Panc1 (cell line): ENCODE data around the gene HSD17B3. TPM values are rescaled to one million over a fixed set of nuclear protein-coding genes. Genes with fewer than 3 reads are reported as not detected.

ENCODE experiments used
- ATAC-seq: fragments of 200-7000 bp; cut with Tn5 transposase; 2 replicates; pipeline ENCODE4 v1.9.1; 2020; ENCODE audit warnings: mild to moderate bottlenecking, moderate library complexity
- BruUV-seq: library from RNA; stranded (reverse); fragments of 400-500 nt; replicated peaks from 2 replicates; lab custom pipeline; 2021; lab: Mats Ljungman, UMichigan
- CTCF ChIA-PET: fragments of 300-600 bp; sonication (Branson Sonifier 250); formaldehyde crosslinking; loops from one replicate; lab custom pipeline; 2022; ENCODE audit warnings: antibody characterized with exemption; lab: Charles Lee
- POLR2A ChIA-PET: fragments of 300-600 bp; sonication (Branson Sonifier 250); formaldehyde crosslinking; loops from one replicate; lab custom pipeline; 2022; ENCODE audit warnings: antibody characterized with exemption; lab: Charles Lee
- DNase-seq: peaks from one replicate; pipeline ENCODE4 v3.0.0-alpha.2; 2010; ENCODE audit warnings: low read depth, low spot score
- H3K27ac ChIP-seq: 2 replicates; pipeline ENCODE4 v1.5.1; 2011; ENCODE audit warnings: mild to moderate bottlenecking, low read length, inconsistent platforms
- H3K27me3 ChIP-seq: fragments of 200-500 bp; sonication (Bioruptor generic); 2 replicates; pipeline ENCODE4 v1.6.0; 2014; ENCODE audit warnings: low read length, inconsistent platforms; ENCODE audit not compliant: control insufficient read depth, insufficient read depth
- H3K36me3 ChIP-seq: fragments of 200-500 bp; sonication (Bioruptor generic); 2 replicates; pipeline ENCODE4 v1.5.1; 2014; ENCODE audit warnings: inconsistent platforms, mild to moderate bottlenecking, low read length, moderate library complexity; ENCODE audit not compliant: control insufficient read depth, insufficient read depth
- H3K4me1 ChIP-seq: 2 replicates; pipeline ENCODE4 v1.5.1; 2011; ENCODE audit warnings: inconsistent platforms, mild to moderate bottlenecking, low read length, moderate library complexity; ENCODE audit not compliant: control insufficient read depth, insufficient read depth
- H3K4me3 ChIP-seq, 2 experiments: 2 replicates each; pipeline ENCODE4 v1.5.1; 2011 to 2012; ENCODE audit warnings: low read depth in 2 of 2, low read length in 2 of 2, mild to moderate bottlenecking in 2 of 2, inconsistent platforms in 1 of 2, moderate library complexity in 1 of 2
- H3K9me3 ChIP-seq: fragments of 200-500 bp; sonication (Bioruptor generic); 2 replicates; pipeline ENCODE4 v1.5.1; 2014; ENCODE audit warnings: low read depth, mild to moderate bottlenecking, inconsistent platforms, low read length, moderate library complexity; ENCODE audit not compliant: control insufficient read depth, insufficient read depth
- in situ Hi-C: cut with HindIII; loops from 2 replicates; pipeline ENCODE4 v1.10.0; 2016; ENCODE audit warnings: low sequenced_read_pairs, low pct_unique_long_range_greater_than_20kb
- intact Hi-C: fragments of 100-400 bp; cut with micrococcal nuclease; formaldehyde crosslinking; loops from one replicate; pipeline ENCODE4 v1.10.0; 2022; ENCODE audit not compliant: unreplicated experiment
- total RNA-seq: library from RNA; stranded (reverse); gene quantifications from one replicate; pipeline ENCODE4 v1.2.1, GENCODE V29; 2021; ENCODE audit not compliant: unreplicated experiment
- TF ChIP-seq, protein P1 (sequence below): fragments of 450-650 bp; IDR thresholded peaks from 2 replicates; pipeline ENCODE4 v1.5.1; 2017; ENCODE audit warnings: mild to moderate bottlenecking

Gene HSD17B3
- total RNA-seq, 1 experiment from 2014 or later: 0.39 TPM

DNA sequence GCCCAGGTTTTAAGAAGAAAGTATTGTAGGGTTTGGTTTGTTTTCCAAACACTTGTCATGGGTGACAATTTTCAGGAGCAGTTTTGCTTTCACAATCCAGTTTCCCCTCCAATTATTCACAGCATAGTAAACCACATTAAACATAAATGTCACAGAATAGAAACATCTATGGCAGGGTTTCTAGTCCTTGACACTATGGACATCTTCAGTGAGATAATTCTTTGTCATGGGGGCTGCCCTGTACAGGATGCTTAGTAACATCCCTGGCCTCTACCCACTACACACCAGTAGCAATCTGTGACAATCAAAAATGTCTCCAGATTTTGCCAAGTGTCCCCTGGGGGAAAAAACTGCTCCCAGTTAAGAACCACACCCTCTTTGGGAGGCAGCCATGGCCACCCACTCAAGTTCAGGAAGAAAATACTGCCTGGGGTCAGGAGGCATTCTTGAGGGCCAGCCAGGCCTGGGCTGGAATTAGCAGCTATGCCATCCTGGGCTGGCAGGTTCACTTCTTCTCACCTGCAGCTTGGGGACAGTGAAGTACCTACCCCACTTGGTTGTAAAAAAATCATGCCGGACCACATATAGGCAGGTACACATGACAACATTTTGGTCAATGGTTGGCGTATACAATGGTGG lies 116.3 kb downstream of the HSD17B3 start:
- no peaks in the 10 kb centered on the region for H3K27me3 ChIP-seq
- H3K4me1 ChIP-seq: no peaks in the 10 kb centered on the region
- intact Hi-C loops (no loop called here), in situ Hi-C loops (no loop called here)
- H3K27ac ChIP-seq: no peak overlapping the region
- H3K9me3 ChIP-seq: peaks cover 3% of the 10 kb centered on the region; the same call in 1 of the 2 replicates
- no peaks in the 10 kb centered on the region for H3K36me3 ChIP-seq
- ATAC-seq (no peak), DNase-seq (no peak)
- no peak overlapping the region for H3K4me3 ChIP-seq
- ChIA-PET POLR2A (no interaction called here), CTCF (no interaction called here)
- no TSS peak for BruUV-seq
- TF ChIP-seq, protein P1, sequence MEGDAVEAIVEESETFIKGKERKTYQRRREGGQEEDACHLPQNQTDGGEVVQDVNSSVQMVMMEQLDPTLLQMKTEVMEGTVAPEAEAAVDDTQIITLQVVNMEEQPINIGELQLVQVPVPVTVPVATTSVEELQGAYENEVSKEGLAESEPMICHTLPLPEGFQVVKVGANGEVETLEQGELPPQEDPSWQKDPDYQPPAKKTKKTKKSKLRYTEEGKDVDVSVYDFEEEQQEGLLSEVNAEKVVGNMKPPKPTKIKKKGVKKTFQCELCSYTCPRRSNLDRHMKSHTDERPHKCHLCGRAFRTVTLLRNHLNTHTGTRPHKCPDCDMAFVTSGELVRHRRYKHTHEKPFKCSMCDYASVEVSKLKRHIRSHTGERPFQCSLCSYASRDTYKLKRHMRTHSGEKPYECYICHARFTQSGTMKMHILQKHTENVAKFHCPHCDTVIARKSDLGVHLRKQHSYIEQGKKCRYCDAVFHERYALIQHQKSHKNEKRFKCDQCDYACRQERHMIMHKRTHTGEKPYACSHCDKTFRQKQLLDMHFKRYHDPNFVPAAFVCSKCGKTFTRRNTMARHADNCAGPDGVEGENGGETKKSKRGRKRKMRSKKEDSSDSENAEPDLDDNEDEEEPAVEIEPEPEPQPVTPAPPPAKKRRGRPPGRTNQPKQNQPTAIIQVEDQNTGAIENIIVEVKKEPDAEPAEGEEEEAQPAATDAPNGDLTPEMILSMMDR: no peak

Other genes with a start within 250 kb of the HSD17B3 start
- gene SLC35D2, start 81.5 kb upstream of the HSD17B3 start, total RNA-seq: 23.7 TPM
- gene ZNF367, start 116.2 kb upstream of the HSD17B3 start, total RNA-seq: 12.4 TPM
- 32.3 TPM for gene HABP4, start 148.0 kb upstream of the HSD17B3 start, total RNA-seq